ENCODE measurements around the gene SEPTIN3. TPM values are rescaled to one million over a fixed set of nuclear protein-coding genes. Genes with fewer than 3 reads are reported as not detected.

Gene SEPTIN3
- total RNA-seq, 1 donor from 2014 or later: 0.92 TPM

DNA sequence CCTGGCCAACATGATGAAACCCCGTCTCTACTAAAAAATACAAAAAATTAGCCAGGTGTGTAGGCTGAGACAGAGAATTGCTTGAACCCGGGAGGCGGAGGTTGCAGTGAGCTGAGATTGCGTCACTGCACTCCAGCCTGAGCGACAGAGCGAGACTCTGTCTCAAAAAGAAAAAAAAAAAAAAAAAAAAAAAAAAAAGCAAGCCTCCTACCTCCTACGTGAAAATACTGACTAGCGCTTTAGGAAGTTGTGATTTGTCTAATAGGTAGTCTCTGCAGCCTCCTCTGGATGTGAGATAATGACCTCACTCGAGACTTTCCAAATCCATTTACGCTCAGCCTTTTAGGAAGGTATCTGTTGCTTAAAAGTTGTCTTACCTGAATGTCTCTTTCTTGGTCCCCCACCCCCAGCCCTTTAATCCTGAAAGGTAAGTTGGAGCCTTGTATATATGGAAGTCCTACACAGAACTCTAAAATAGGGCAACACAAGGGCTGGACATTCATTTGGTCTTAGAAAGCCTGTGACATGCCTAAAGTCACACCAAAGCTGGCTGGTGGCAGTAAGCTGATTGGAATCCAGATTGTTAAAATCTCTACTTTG, 5.5 kb downstream of the SEPTIN3 start:
- TF ChIP-seq, protein P1, sequence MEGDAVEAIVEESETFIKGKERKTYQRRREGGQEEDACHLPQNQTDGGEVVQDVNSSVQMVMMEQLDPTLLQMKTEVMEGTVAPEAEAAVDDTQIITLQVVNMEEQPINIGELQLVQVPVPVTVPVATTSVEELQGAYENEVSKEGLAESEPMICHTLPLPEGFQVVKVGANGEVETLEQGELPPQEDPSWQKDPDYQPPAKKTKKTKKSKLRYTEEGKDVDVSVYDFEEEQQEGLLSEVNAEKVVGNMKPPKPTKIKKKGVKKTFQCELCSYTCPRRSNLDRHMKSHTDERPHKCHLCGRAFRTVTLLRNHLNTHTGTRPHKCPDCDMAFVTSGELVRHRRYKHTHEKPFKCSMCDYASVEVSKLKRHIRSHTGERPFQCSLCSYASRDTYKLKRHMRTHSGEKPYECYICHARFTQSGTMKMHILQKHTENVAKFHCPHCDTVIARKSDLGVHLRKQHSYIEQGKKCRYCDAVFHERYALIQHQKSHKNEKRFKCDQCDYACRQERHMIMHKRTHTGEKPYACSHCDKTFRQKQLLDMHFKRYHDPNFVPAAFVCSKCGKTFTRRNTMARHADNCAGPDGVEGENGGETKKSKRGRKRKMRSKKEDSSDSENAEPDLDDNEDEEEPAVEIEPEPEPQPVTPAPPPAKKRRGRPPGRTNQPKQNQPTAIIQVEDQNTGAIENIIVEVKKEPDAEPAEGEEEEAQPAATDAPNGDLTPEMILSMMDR (IDR thresholded peaks at IDR 0.05): no peak
- no peak overlapping the region for H3K27ac Mint-ChIP-seq (ENCODE audit: unreplicated experiment)
- H3K4me3 Mint-ChIP-seq (ENCODE audit: unreplicated experiment): no peak overlapping the region
- DNase-seq (ENCODE audit: low spot score): no peak
- no peaks in the 10 kb centered on the region for H3K9me3 Mint-ChIP-seq (ENCODE audit: low read depth)
- H3K27me3 Mint-ChIP-seq (ENCODE audit: low read depth): peaks cover 38% of the 10 kb centered on the region
- H3K4me1 Mint-ChIP-seq (ENCODE audit: low read depth): peaks cover 4% of the 10 kb centered on the region
- peaks cover 2% of the 10 kb centered on the region for H3K36me3 Mint-ChIP-seq (ENCODE audit: low read depth)

DNA sequence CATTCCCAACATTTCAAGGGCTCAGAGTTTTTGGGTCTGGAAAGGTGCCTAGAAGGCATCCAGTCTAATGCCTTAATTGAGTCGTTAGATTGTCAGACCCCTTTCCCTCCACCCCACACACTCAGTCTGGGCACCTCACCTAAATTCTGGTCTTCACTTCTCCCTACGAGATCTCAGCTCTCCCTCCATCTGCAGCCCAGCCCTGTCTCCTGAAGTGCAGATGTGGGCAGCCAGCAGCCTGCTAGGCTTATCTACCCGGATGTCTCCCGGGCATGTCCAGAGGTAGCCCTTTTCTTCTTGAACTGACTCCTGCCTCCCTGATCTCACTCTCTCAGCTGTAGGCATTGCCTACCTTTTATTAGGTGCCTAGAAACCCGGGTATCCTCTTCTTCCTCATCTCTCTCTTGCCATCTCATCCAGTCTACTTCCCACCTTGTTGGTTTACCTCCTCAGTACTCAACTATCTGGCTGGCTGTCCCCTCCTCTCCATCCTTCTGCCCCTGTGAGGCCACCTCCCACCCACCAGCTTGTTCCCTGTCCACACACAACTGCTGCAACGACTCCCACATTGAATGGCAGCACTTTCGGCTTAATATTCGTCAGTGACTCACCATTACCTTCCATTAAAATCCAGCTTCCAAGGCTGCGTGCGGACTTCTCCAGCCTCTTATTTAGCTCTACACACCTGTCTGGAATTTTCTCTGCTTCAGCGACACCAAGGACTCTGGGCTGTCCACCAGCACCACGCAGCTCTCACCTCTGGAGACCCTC, 6.2 kb downstream of the SEPTIN3 start:
- Mint-ChIP-seq H3K36me3 (ENCODE audit: low read depth) (peaks cover 2% of the 10 kb centered on the region), H3K27ac (ENCODE audit: unreplicated experiment) (no peak overlapping the region), H3K9me3 (ENCODE audit: low read depth) (no peaks in the 10 kb centered on the region), H3K27me3 (ENCODE audit: low read depth) (peaks cover 38% of the 10 kb centered on the region), H3K4me3 (ENCODE audit: unreplicated experiment) (peak overlapping the region; percentile 57), H3K4me1 (ENCODE audit: low read depth) (peaks cover 4% of the 10 kb centered on the region)
- TF ChIP-seq, protein P1 (IDR thresholded peaks at IDR 0.05): no peak
- no peak for DNase-seq (ENCODE audit: low spot score)

DNA sequence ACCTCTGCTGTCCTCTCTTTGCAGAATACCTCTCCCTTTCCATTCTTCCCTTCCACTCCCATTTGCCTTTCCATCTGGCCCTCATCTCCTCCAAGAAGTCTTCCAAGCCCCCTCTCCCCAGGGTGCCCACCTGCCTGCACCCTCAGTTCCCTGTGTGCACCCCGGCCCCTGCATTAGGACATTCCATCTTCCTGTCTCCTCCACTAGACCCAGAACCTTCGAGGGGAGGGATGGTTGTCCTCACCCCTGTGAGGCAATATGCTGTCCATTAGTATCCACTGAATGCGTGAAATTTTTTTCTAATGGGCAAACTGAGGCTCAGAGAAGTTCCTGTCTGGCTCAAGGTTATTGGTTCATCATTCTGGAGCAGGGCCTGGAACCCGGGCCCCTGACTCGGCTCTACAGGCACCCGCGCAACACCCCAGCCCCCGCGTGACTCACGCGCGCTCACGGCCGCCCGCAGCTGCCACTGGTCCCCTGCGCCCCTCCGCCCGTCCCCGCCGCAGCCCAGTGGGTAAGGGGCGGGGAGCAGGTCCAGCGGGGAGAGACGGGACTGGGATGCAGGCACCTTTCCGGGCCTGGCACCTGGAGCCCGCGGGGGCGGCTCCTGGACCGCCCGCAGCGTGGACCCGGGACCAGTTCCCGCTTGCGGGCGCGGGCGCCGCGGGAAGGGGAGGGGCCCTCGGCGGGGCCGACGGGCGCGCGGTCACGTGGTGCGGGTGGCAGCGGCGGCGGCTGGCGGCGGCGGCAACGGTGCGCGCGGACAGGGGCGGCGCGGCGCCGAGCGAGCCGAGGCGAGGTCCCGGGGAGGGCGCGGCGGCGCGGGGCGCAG, 7.0 kb downstream of the SEPTIN3 start:
- Mint-ChIP-seq H3K9me3 (ENCODE audit: low read depth) (no peaks in the 10 kb centered on the region), H3K4me3 (ENCODE audit: unreplicated experiment) (peak overlapping the region; percentile 57)

DNA sequence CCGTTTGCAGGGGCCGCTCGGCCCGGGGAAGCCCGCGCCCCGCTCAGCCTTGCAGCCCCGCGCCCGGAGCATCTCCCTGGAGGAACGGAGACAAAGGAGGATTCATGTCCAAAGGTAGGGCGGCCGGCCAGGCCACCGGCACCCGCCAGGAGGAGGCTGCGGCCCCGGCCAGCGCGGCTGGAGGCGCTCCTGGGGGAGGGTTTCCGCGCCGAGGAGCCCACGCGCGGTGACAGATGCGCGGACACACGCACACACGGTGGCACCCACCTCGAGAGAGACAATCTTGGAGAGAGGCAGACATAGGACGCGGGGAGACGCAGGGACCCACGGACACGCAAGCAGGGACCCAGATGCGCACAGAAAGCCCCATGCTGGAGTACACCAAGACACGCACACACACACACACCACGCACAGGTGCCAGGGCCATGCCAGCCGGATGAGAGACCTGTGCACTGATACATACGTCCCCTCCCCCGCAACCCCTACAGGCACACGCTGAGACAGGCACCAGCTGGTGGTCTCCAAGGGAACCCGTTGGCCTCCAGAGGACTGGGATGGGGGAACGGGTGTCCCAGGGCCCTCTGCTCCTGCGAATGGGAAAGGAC, 7.8 kb downstream of the SEPTIN3 start:
- Mint-ChIP-seq H3K4me3 (ENCODE audit: unreplicated experiment) (peak overlapping the region; percentile 38), H3K36me3 (ENCODE audit: low read depth) (peaks cover 2% of the 10 kb centered on the region), H3K9me3 (ENCODE audit: low read depth) (no peaks in the 10 kb centered on the region), H3K4me1 (ENCODE audit: low read depth) (peaks cover 4% of the 10 kb centered on the region), H3K27ac (ENCODE audit: unreplicated experiment) (no peak overlapping the region), H3K27me3 (ENCODE audit: low read depth) (peaks cover 37% of the 10 kb centered on the region)
- TF ChIP-seq, protein P1 (IDR thresholded peaks at IDR 0.05): peak; percentile 13
- DNase-seq (ENCODE audit: low spot score): no peak

More for the DNA sequence above, 7.0 kb downstream of the SEPTIN3 start:
- no peak for DNase-seq (ENCODE audit: low spot score)
- Mint-ChIP-seq H3K27me3 (ENCODE audit: low read depth) (peaks cover 38% of the 10 kb centered on the region), H3K4me1 (ENCODE audit: low read depth) (peaks cover 4% of the 10 kb centered on the region), H3K36me3 (ENCODE audit: low read depth) (peaks cover 2% of the 10 kb centered on the region), H3K27ac (ENCODE audit: unreplicated experiment) (no peak overlapping the region)
- TF ChIP-seq, protein P1 (IDR thresholded peaks at IDR 0.05): no peak

DNA sequence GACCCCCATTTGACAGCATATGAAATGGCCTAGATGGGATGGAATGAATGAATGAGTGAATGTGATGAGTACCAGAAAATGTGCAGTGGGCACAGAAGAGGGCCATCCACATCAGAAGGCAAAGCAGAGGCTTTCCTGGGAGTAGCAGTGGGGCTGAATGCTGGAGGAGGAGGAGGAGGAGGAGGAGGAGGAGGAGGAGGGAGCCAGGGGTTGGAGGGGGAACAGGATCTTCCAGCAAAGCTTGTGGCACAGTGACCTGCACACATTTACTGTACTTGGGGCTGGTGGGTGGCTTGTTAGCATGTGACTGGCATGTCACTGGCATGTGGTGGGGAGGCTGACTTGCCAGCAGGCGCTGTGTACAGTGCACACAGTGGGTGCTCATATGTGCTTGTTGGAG, 9.5 kb downstream of the SEPTIN3 start:
- H3K4me1 Mint-ChIP-seq (ENCODE audit: low read depth): peaks cover 4% of the 10 kb centered on the region

More for the DNA sequence above, 9.5 kb downstream of the SEPTIN3 start:
- Mint-ChIP-seq H3K9me3 (ENCODE audit: low read depth) (no peaks in the 10 kb centered on the region), H3K36me3 (ENCODE audit: low read depth) (no peaks in the 10 kb centered on the region), H3K4me3 (ENCODE audit: unreplicated experiment) (no peak overlapping the region), H3K27me3 (ENCODE audit: low read depth) (peaks cover 33% of the 10 kb centered on the region), H3K27ac (ENCODE audit: unreplicated experiment) (no peak overlapping the region)
- TF ChIP-seq, protein P1 (IDR thresholded peaks at IDR 0.05): no peak
- DNase-seq (ENCODE audit: low spot score): no peak

All from chondrocyte (in vitro differentiated cells).